ENCODE data around the gene CCDC136.
A peak's percentile ranks its signal among the peaks of the same experiment; 100 is the strongest.

The CCDC136 gene

DNA sequence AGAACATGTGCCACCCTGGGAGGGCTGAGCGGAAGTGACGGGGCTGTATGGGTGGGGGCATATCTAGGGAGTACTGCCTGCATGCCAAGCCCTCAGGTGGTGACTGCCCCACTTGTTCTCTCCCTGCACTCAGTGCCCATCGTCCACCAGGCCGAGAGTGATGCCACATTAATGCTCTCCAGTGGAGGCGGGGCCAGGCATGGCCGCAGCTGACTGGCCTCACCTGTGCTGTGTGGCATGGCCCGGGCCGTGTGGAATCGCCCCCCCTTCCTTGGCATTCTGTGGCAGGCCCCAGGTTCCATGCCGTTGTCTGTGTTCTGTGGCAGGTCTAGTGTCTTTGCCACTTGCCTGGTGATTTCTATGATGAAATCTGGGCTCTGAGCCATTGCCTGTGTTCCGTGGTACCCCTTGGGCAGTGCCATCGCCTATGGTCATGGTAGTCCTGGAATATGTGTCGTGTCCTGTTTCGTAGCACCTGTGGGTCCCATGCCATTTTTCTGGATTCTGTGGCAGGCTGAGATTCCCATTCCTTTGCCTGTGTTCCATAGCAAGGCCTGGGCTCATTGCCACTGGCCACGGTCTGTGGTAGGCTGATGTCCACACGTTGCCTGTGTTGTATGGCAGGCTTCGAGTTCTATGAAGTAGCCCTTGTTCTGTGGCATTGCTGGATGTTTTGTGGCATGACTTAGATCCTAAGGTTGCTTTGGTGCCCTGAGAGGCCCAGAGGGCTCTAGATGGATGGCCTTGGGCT is 47.4 kb downstream of the CCDC136 start:
- no peak overlapping the region for H3K4me3 ChIP-seq (ENCODE audit: control insufficient read depth, low read depth, low read length)
- no peak for DNase-seq (ENCODE audit: low read depth)
- TF ChIP-seq, protein P1, sequence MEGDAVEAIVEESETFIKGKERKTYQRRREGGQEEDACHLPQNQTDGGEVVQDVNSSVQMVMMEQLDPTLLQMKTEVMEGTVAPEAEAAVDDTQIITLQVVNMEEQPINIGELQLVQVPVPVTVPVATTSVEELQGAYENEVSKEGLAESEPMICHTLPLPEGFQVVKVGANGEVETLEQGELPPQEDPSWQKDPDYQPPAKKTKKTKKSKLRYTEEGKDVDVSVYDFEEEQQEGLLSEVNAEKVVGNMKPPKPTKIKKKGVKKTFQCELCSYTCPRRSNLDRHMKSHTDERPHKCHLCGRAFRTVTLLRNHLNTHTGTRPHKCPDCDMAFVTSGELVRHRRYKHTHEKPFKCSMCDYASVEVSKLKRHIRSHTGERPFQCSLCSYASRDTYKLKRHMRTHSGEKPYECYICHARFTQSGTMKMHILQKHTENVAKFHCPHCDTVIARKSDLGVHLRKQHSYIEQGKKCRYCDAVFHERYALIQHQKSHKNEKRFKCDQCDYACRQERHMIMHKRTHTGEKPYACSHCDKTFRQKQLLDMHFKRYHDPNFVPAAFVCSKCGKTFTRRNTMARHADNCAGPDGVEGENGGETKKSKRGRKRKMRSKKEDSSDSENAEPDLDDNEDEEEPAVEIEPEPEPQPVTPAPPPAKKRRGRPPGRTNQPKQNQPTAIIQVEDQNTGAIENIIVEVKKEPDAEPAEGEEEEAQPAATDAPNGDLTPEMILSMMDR (conservative IDR thresholded peaks at IDR 0.05; ENCODE audit: control insufficient read depth, insufficient read depth, low read depth, low read length) = no peak

DNA sequence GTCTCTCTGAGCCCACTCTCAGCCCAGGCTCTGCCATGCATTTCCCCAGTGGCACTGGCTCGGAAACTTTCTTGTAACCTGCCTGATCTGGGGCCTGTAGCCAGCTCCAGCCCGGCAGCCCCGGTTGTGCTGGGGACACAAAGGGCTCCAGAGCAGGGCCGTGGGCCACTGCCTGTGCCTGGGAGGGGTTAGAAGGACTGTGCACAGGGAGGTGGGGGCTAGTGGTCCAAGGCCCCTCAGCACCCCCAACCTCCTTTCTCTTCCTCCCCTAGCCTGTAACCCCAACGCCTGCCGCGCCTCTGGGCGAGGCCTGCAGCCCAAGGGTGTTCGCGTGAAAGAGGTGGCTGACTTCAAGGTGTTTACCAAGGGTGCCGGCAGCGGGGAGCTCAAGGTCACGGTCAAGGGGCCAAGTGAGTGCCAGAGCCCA is 48.0 kb downstream of the CCDC136 start:
- DNase-seq (ENCODE audit: low read depth) = no peak
- TF ChIP-seq, protein P1 (conservative IDR thresholded peaks at IDR 0.05; ENCODE audit: control insufficient read depth, insufficient read depth, low read depth, low read length) = no peak
- H3K4me3 ChIP-seq (ENCODE audit: control insufficient read depth, low read depth, low read length) = no peak overlapping the region

DNA sequence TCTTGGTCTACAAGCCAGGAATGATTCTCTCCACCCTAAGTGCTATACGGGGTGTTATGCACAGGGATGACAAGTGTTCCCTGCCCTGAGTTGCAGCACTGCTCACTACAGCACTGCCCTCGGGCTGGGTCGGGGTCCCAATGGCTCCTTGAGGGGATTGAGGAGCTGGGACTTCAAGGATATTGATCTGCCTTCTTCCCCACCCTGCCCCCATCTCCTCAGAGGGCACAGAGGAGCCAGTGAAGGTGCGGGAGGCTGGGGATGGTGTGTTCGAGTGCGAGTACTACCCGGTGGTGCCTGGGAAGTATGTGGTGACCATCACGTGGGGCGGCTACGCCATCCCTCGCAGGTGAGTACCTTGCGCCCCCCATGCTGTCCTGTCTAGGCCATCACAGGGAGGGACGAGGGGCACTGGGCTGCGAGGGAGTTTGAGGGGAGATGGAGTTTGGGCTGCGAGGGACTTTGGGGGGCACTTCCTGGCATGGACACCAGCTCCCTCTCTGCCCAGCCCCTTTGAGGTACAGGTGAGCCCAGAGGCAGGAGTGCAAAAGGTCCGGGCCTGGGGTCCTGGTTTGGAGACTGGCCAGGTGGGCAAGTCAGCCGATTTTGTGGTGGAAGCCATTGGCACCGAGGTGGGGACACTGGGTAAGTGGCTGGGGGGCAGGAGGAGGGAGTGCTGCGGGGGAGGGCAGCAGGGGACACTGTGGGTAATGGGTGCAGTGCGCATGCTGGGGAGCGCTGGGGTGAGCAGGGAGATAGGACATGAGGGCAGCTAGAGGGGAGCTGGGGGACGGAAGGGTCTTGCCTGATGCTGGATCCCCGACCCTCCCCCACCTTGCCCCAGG is 48.8 kb downstream of the CCDC136 start:
- no peak overlapping the region for H3K4me3 ChIP-seq (ENCODE audit: control insufficient read depth, low read depth, low read length)
- TF ChIP-seq, protein P1 (conservative IDR thresholded peaks at IDR 0.05; ENCODE audit: control insufficient read depth, insufficient read depth, low read depth, low read length) = no peak
- DNase-seq (ENCODE audit: low read depth) = no peak

- TF ChIP-seq, protein P1 (conservative IDR thresholded peaks at IDR 0.05; ENCODE audit: control insufficient read depth, insufficient read depth, low read depth, low read length) = no peak
- no peak for DNase-seq (ENCODE audit: low read depth)
- no peak overlapping the region for H3K4me3 ChIP-seq (ENCODE audit: control insufficient read depth, low read depth, low read length)
Measured at GRCh38 chr7:128841171-128841690, 49.5 kb downstream of the CCDC136 start.

DNA sequence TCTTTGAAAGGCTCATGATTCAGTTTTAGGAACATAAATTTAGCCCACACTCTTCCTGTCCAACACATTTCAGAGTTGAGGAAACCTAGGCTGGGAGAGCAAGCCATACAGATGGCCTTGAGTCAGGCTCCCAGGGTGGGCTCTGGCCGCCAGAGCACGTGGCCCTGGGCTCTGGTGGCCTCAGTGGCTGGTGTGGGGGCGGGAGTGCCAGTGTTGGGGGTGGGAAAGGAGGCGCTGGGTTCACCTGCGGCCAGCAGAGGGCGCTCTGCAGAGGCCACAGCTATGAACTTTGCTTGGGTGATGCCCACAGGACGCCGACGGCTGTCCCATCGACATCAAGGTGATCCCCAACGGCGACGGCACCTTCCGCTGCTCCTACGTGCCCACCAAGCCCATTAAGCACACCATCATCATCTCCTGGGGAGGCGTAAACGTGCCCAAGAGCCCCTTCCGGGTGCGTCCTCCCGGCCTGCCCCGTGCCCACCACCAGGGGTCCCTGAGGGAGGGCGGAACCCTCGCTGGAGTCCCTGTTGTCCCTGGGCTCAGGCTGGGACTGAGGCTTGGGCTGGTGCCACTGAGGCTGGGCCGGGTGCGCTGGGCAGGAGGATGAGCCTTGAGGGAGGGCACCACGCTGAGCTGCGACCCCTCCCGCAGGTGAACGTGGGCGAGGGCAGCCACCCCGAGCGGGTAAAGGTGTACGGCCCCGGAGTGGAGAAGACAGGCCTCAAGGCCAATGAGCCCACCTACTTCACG is 50.3 kb downstream of the CCDC136 start:
- TF ChIP-seq, protein P1 (conservative IDR thresholded peaks at IDR 0.05; ENCODE audit: control insufficient read depth, insufficient read depth, low read depth, low read length) = peak; percentile 59
- DNase-seq (ENCODE audit: low read depth) = peak; percentile 80
- no peak overlapping the region for H3K4me3 ChIP-seq (ENCODE audit: control insufficient read depth, low read depth, low read length)

All from fibroblast of mammary gland (primary cell).